Lower lobe of right lung (tissue), 2 donors: ENCODE results near the gene MYOZ2. TPM values are rescaled to one million over a fixed set of nuclear protein-coding genes. Genes with fewer than 3 reads are reported as not detected.
"Not testable (repeated sequence)": the region's sequence is repeated elsewhere in the genome, so short reads cannot be mapped to it uniquely, and the experiment has no call there.

ENCODE experiments used
- ATAC-seq, 2 donors: fragments of 200-7000 bp; cut with Tn5 transposase; one replicate each; pipeline ENCODE4 v1.9.1; 2020 to 2022; ENCODE audit warnings: mild to moderate bottlenecking in 2 of 2, moderate library complexity in 2 of 2
- DNase-seq: peaks from one replicate; pipeline ENCODE4 v3.0.0-alpha.2; 2020
- H3K27ac ChIP-seq: fragments of 200-600 bp; one replicate; pipeline ENCODE4 v1.8.0; 2022
- H3K27me3 ChIP-seq: fragments of 200-600 bp; one replicate; pipeline ENCODE4 v1.8.0; 2022; ENCODE audit warnings: low read depth
- H3K36me3 ChIP-seq: fragments of 200-600 bp; one replicate; pipeline ENCODE4 v1.8.0; 2022; ENCODE audit warnings: mild to moderate bottlenecking
- H3K4me1 ChIP-seq: fragments of 200-600 bp; one replicate; pipeline ENCODE4 v1.8.0; 2022
- H3K4me3 ChIP-seq: fragments of 200-600 bp; one replicate; pipeline ENCODE4 v1.8.0; 2022; ENCODE audit warnings: mild to moderate bottlenecking
- H3K9me3 ChIP-seq: fragments of 200-600 bp; one replicate; pipeline ENCODE4 v1.8.0; 2022
- CTCF ChIP-seq: fragments of 200-600 bp; IDR thresholded peaks from one replicate; pipeline ENCODE4 v1.8.0; 2022; ENCODE audit warnings: antibody characterized with exemption, mild to moderate bottlenecking
- intact Hi-C: fragments of 100-400 bp; cut with DNase I; formaldehyde crosslinking; loops from one replicate; pipeline ENCODE4 v1.11.0; 2022
- total RNA-seq: library from RNA; stranded (reverse); fragmentation: NEBNext Ultra II Directional; extraction: Animal tissue kit (Norgen Biotek cat#: 25700); gene quantifications from one replicate; pipeline ENCODE4 v1.2.1, GENCODE V29; 2021
- donor health status: DM: no; HTN: yes; CAD: no; lungs with severe emphysema.

The MYOZ2 gene
- total RNA-seq, 1 donor from 2014 or later, result not detected

- no peak for ATAC-seq
- no peak for TF ChIP-seq CTCF
Observed at GRCh38 chr4:119138046-119138445, 2.4 kb downstream of the MYOZ2 start.

DNA sequence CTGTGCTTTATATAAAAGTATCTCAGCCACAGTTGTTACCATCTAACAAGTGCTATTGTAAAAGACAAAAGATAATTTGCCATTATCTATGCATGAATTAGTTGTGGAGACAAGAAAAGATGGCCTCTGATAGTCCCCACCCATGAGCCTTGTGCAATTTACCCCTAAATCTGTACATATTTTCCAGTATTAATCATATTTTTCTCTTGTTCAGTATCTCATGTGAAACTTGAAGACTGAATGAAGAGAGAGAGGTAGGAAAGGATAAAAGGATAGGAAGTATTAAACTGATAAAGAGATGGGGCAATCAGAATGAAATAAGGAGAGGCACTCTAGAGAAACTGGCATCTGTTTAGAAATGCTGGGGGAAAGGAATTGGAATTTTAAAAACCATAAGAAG, 3.7 kb downstream of the MYOZ2 start:
- DNase-seq, result no peak
- Histone ChIP-seq H3K36me3 (no peaks in the 10 kb centered on the region), H3K4me1 (peaks cover 12% of the 10 kb centered on the region), H3K9me3 (no peaks in the 10 kb centered on the region), H3K4me3 (no peak overlapping the region), H3K27ac (no peak overlapping the region), H3K27me3 (no peaks in the 10 kb centered on the region)
- no peak for TF ChIP-seq CTCF
- intact Hi-C loops, result no loop called here
- ATAC-seq, result no peak

More at GRCh38 chr4:119138046-119138445, 2.4 kb downstream of the MYOZ2 start:
- H3K9me3 ChIP-seq, result no peaks in the 10 kb centered on the region
- intact Hi-C loops, result no loop called here
- H3K27ac ChIP-seq, result no peak overlapping the region
- H3K27me3 ChIP-seq, result no peaks in the 10 kb centered on the region
- no peak overlapping the region for H3K4me3 ChIP-seq
- DNase-seq, result no peak
- peaks cover 12% of the 10 kb centered on the region for H3K4me1 ChIP-seq
- no peaks in the 10 kb centered on the region for H3K36me3 ChIP-seq

GRCh38 chr4:119139822-119140252, 4.2 kb downstream of the MYOZ2 start:
- H3K4me3 ChIP-seq, result no peak overlapping the region
- H3K9me3 ChIP-seq, result no peaks in the 10 kb centered on the region
- H3K27ac ChIP-seq, result no peak overlapping the region
- no peaks in the 10 kb centered on the region for H3K36me3 ChIP-seq
- H3K4me1 ChIP-seq, result peaks cover 12% of the 10 kb centered on the region
- no peak for TF ChIP-seq CTCF
- H3K27me3 ChIP-seq, result no peaks in the 10 kb centered on the region
- DNase-seq (no peak), ATAC-seq (no peak)
- intact Hi-C loops, result no loop called here

GRCh38 chr4:119141283-119141682, 5.7 kb downstream of the MYOZ2 start:
- H3K36me3 ChIP-seq, H3K9me3 ChIP-seq, H3K27ac ChIP-seq, H3K4me3 ChIP-seq, DNase-seq, H3K27me3 ChIP-seq, intact Hi-C loops, ATAC-seq: not testable (repeated sequence)
- peaks cover 12% of the 10 kb centered on the region for H3K4me1 ChIP-seq

DNA sequence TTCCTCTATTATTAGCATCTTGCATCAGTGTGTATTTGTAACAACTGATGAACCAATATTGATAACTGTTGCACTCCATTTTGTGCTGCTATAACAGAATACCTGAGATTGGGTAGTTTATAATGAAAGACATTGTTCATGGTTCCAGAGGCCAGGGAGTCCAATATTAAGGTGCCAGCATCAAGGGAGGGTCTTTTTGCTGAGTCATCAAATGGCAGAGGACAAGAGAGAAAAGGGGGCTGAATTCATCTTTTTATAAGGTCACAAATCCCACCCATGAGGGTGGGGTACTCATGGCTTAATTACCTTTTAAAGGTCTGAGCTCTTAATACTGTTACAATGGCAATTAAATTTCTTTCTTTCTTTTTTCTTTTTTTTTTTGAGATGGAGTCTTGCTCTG, 7.2 kb downstream of the MYOZ2 start:
- Histone ChIP-seq H3K27me3 (no peaks in the 10 kb centered on the region), H3K4me1 (peaks cover 12% of the 10 kb centered on the region), H3K36me3 (no peaks in the 10 kb centered on the region), H3K4me3 (no peak overlapping the region), H3K9me3 (no peaks in the 10 kb centered on the region), H3K27ac (no peak overlapping the region)
- intact Hi-C loops, result no loop called here
- TF ChIP-seq CTCF, result no peak
- no peak for ATAC-seq
- DNase-seq, result no peak

DNA sequence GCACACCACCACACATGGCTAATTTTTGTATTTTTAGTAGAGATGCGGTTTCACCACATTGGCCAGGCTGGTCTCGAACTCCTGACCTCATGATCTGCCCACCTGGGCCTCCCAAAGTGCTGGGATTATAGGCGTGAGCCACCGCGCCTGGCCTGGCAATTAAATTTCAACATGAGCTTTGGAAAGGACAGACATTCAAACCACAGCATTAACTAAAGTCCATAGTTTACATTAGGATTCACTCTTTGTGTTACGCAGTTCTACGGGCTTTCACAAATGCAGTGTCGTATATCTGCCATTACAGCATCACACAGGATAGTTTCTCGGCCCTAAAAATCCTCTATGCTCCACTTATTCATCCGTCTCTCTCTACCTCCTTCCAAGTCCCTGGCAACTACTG, 7.7 kb downstream of the MYOZ2 start:
- H3K36me3 ChIP-seq, H3K27me3 ChIP-seq, intact Hi-C loops, DNase-seq, H3K4me1 ChIP-seq, H3K9me3 ChIP-seq, H3K4me3 ChIP-seq, H3K27ac ChIP-seq, ATAC-seq: not testable (repeated sequence)

DNA sequence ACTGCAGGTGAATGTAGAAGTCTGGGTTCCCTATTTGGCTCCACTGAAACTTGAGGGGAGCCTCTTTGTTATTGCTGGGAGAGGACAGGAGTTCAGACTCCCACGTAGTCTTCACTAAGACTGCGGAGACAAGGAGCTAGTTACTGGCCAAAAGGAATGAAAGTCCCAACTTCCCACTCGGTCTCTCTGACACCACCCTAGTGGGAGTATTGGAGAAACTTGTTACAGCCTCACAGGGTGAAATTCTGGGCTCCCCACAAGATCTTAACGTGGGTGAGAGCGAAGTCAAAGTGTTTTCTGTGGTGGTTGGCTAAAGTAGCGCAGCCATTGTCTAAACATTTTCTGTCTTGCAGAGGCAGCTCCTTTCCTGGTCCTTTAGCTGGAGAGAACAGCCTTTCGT, 13.5 kb downstream of the MYOZ2 start:
- Histone ChIP-seq H3K9me3 (no peaks in the 10 kb centered on the region), H3K27me3 (no peaks in the 10 kb centered on the region), H3K4me1 (no peaks in the 10 kb centered on the region), H3K4me3 (no peak overlapping the region), H3K27ac (no peak overlapping the region), H3K36me3 (no peaks in the 10 kb centered on the region)
- TF ChIP-seq CTCF, result no peak
- no peak for ATAC-seq
- intact Hi-C loops, result no loop called here
- DNase-seq, result no peak
